ENCODE measurements around the gene RDH13. TPM values are rescaled to one million over a fixed set of nuclear protein-coding genes. Genes with fewer than 3 reads are reported as not detected.

RDH13 gene
- total and polyA plus RNA-seq, 2 experiments from 2014 or later = 28.0 to 36.5 TPM

- Histone ChIP-seq H3K9me2 (ENCODE audit: insufficient read depth) (peaks cover 7% of the 10 kb centered on the region), H3K4me1 (ENCODE audit: insufficient read depth) (no peaks in the 10 kb centered on the region), H3K4me2 (no peak overlapping the region), H3K4me3 (no peak overlapping the region), H3K27me3 (ENCODE audit: insufficient read depth) (no peaks in the 10 kb centered on the region), H2AFZ (no peak overlapping the region), H4K20me1 (replicated peaks; ENCODE audit: insufficient read depth) (peaks cover 15% of the 10 kb centered on the region), H3F3A (replicated peaks; ENCODE audit: low read depth) (peaks cover 23% of the 10 kb centered on the region; the same call in 1 of the 2 replicates), H3K27ac (ENCODE audit: low read depth) (peak overlapping the region; percentile 55; the same call in 1 of the 2 replicates), H3K36me3 (ENCODE audit: insufficient read depth) (no peaks in the 10 kb centered on the region), H3K79me2 (replicated peaks; ENCODE audit: insufficient read depth) (peaks cover 80% of the 10 kb centered on the region)
- TF ChIP-seq POLR2AphosphoS5 (IDR thresholded peaks at IDR 0.05; ENCODE audit: low read depth) (no peak), ZNF462 (CRISPR knock-in tag; IDR thresholded peaks at IDR 0.05) (no peak), ZNF331 (CRISPR knock-in tag; IDR thresholded peaks at IDR 0.05; ENCODE audit: low read depth) (no peak), EZH2phosphoT487 (IDR thresholded peaks at IDR 0.05; ENCODE audit: unreplicated experiment) (no peak), ZNF114 (CRISPR knock-in tag; IDR thresholded peaks at IDR 0.05) (no peak), EZH2 (IDR thresholded peaks at IDR 0.05; ENCODE audit: low read depth, unreplicated experiment) (no peak), STAT1 (IDR thresholded peaks at IDR 0.05; ENCODE audit: unreplicated experiment) (no peak), NANOG (IDR thresholded peaks at IDR 0.05; ENCODE audit: borderline replicate concordance) (no peak), CREB1 (CRISPR knock-in tag; IDR thresholded peaks at IDR 0.05; ENCODE audit: low read depth) (no peak), REST (IDR thresholded peaks at IDR 0.05; ENCODE audit: unreplicated experiment) (no peak), JUNB (IDR thresholded peaks at IDR 0.05; ENCODE audit: unreplicated experiment) (no peak)
- TF ChIP-seq, protein P1, sequence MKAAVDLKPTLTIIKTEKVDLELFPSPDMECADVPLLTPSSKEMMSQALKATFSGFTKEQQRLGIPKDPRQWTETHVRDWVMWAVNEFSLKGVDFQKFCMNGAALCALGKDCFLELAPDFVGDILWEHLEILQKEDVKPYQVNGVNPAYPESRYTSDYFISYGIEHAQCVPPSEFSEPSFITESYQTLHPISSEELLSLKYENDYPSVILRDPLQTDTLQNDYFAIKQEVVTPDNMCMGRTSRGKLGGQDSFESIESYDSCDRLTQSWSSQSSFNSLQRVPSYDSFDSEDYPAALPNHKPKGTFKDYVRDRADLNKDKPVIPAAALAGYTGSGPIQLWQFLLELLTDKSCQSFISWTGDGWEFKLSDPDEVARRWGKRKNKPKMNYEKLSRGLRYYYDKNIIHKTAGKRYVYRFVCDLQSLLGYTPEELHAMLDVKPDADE (IDR thresholded peaks at IDR 0.05) = no peak
- TF ChIP-seq, protein P2, sequence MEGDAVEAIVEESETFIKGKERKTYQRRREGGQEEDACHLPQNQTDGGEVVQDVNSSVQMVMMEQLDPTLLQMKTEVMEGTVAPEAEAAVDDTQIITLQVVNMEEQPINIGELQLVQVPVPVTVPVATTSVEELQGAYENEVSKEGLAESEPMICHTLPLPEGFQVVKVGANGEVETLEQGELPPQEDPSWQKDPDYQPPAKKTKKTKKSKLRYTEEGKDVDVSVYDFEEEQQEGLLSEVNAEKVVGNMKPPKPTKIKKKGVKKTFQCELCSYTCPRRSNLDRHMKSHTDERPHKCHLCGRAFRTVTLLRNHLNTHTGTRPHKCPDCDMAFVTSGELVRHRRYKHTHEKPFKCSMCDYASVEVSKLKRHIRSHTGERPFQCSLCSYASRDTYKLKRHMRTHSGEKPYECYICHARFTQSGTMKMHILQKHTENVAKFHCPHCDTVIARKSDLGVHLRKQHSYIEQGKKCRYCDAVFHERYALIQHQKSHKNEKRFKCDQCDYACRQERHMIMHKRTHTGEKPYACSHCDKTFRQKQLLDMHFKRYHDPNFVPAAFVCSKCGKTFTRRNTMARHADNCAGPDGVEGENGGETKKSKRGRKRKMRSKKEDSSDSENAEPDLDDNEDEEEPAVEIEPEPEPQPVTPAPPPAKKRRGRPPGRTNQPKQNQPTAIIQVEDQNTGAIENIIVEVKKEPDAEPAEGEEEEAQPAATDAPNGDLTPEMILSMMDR (conservative IDR thresholded peaks at IDR 0.05; ENCODE audit: low read depth in 2 of 2) = no peak
- DNase-seq (ENCODE audit: low spot score) (no peak), ATAC-seq (peak; percentile 35; the same call in 2 of the 3 replicates)
- H3K27ac Mint-ChIP-seq = no peak overlapping the region
- peaks cover 6% of the 10 kb centered on the region; the same call in 2 of the 3 replicates for H3K36me3 Mint-ChIP-seq (ENCODE audit: low read depth)
- peaks cover 27% of the 10 kb centered on the region for H3K9me3 Mint-ChIP-seq
- peaks cover 6% of the 10 kb centered on the region for H3K27me3 Mint-ChIP-seq (ENCODE audit: insufficient read depth, low read depth, poor library complexity)
- H3K4me3 Mint-ChIP-seq = no peak overlapping the region
- H3K4me1 Mint-ChIP-seq = no peaks in the 10 kb centered on the region
These were observed 35.2 kb downstream of the RDH13 start for GRCh38 chr19:55027472-55028337.
